HepG2 (cell line): ENCODE data around the gene FAM181A. TPM values are rescaled to one million over a fixed set of nuclear protein-coding genes. Genes with fewer than 3 reads are reported as not detected.
A peak's percentile ranks its signal among the peaks of the same experiment; 100 is the strongest.

Experiments used
- ATAC-seq: fragments of 200-7000 bp; cut with Tn5 transposase; 3 replicates; pipeline ENCODE4 v1.9.1; 2020; ENCODE audit warnings: mild to moderate bottlenecking, moderate library complexity
- BruUV-seq: library from RNA; stranded (reverse); fragments of 400-500 nt; replicated peaks from 2 replicates; lab custom pipeline; 2021; lab: Mats Ljungman, UMichigan
- CTCF ChIA-PET: fragments of 300-600 bp; formaldehyde crosslinking; extraction: SDS; loops from one replicate; lab custom pipeline; 2021; ENCODE audit warnings: low total read pairs, inconsistent platforms, low intra/inter-chr PET ratio; lab: Yijun Ruan, JAX
- POLR2A ChIA-PET: fragments of 350-600 bp; sonication (Branson Sonifier 250); formaldehyde crosslinking; loops from one replicate; lab custom pipeline; 2020; ENCODE audit warnings: antibody characterized with exemption, inconsistent platforms; lab: Yijun Ruan, JAX
- DNase-seq: peaks from one replicate; pipeline ENCODE4 v3.0.0-alpha.2; 2015; ENCODE audit warnings: low spot score
- FAIRE-seq: peaks from 3 replicates; lab custom pipeline; 2011; peaks lifted over from hg19 to GRCh38; lab: Jason Lieb, UNC
- H2AFZ ChIP-seq: one replicate; pipeline ENCODE4 v1.6.1; 2011; ENCODE audit warnings: low read length, inconsistent platforms
- H3K27ac ChIP-seq: fragments of 300-600 bp; 3 replicates; pipeline ENCODE4 v1.8.0; 2011; ENCODE audit warnings: mixed run types, mild to moderate bottlenecking, mixed read lengths, low read length, inconsistent platforms; ENCODE audit not compliant: insufficient read depth; ENCODE audit errors: extremely low read length
- H3K27me3 ChIP-seq, 2 experiments: fragments of 200-600 bp in 1 of 2; 2 replicates in 1 of 2; 3 replicates in 1 of 2; pipeline versions ENCODE4 v1.6.0 to v1.8.0; 2011; ENCODE audit warnings: low read length in 2 of 2, mild to moderate bottlenecking in 2 of 2, moderate library complexity in 2 of 2, inconsistent platforms in 1 of 2; ENCODE audit not compliant: insufficient read depth in 2 of 2, control insufficient read depth in 1 of 2
- H3K36me3 ChIP-seq, 2 experiments: fragments of 200-600 bp in 1 of 2; replicated peaks in 1 of 2; 2 replicates in 1 of 2; 3 replicates in 1 of 2; pipeline versions ENCODE4 v1.5.1 to v1.8.0; 2011; ENCODE audit warnings: low read length in 2 of 2, inconsistent platforms in 1 of 2; ENCODE audit not compliant: insufficient read depth in 2 of 2, control insufficient read depth in 1 of 2
- H3K4me1 ChIP-seq: 2 replicates; pipeline ENCODE4 v1.5.1; 2012; ENCODE audit warnings: low read length, inconsistent platforms; ENCODE audit not compliant: insufficient read depth
- H3K4me2 ChIP-seq: 2 replicates; pipeline ENCODE4 v1.6.0; 2011; ENCODE audit warnings: low read depth, low read length, inconsistent platforms
- H3K4me3 ChIP-seq, 3 experiments: fragments of 200-600 bp in 1 of 3; sonication (generic), shearing (Covaris generic) in 1 of 3; replicated peaks in 1 of 3; 2 replicates each; pipeline ENCODE4 v1.5.1; 2011 to 2016; ENCODE audit warnings: low read length in 3 of 3, inconsistent platforms in 2 of 3, low read depth in 2 of 3, mild to moderate bottlenecking in 2 of 3, control low read depth in 1 of 3, mixed read lengths in 1 of 3; ENCODE audit not compliant: insufficient read depth in 1 of 3
- H3K79me2 ChIP-seq: one replicate; pipeline ENCODE4 v1.6.1; 2011; ENCODE audit warnings: low read length, inconsistent platforms; ENCODE audit not compliant: insufficient read depth
- H3K9ac ChIP-seq: 2 replicates; pipeline ENCODE4 v1.6.0; 2011; ENCODE audit warnings: mild to moderate bottlenecking, low read depth, low read length, inconsistent platforms; ENCODE audit not compliant: insufficient read depth
- H3K9me3 ChIP-seq: 2 replicates; pipeline ENCODE4 v1.5.1; 2012; ENCODE audit warnings: mild to moderate bottlenecking, low read length
- H4K20me1 ChIP-seq: 2 replicates; pipeline ENCODE4 v1.6.0; 2011; ENCODE audit warnings: inconsistent platforms, mild to moderate bottlenecking, low read length, moderate library complexity; ENCODE audit not compliant: insufficient read depth
- CEBPB ChIP-seq: IDR thresholded peaks from 2 replicates; pipeline ENCODE4 v1.6.1; 2011; ENCODE audit warnings: low read depth, low read length, improper control_type of control experiment, borderline replicate concordance
- DMTF1 ChIP-seq: sonication (generic); formaldehyde crosslinking; IDR thresholded peaks from 2 replicates; pipeline ENCODE4 v1.4.0; 2020; ENCODE audit warnings: mild to moderate bottlenecking, missing genetic modification reagents
- E2F1 ChIP-seq: sonication (generic); formaldehyde crosslinking; IDR thresholded peaks from 2 replicates; pipeline ENCODE4 v1.5.0; 2020; ENCODE audit warnings: missing genetic modification reagents
- ETS1 ChIP-seq: sonication (generic); formaldehyde crosslinking; IDR thresholded peaks from 2 replicates; pipeline ENCODE4 v1.4.0; 2020; ENCODE audit warnings: missing genetic modification reagents
- ETV5 ChIP-seq: IDR thresholded peaks from 2 replicates; pipeline ENCODE4 v1.6.1; 2018; ENCODE audit warnings: missing biosample characterization, missing genetic modification reagents, inconsistent platforms, borderline replicate concordance
- GATAD2A ChIP-seq: IDR thresholded peaks from 2 replicates; pipeline ENCODE4 v1.6.1; 2016
- GFI1 ChIP-seq: sonication (generic); formaldehyde crosslinking; IDR thresholded peaks from 2 replicates; pipeline ENCODE4 v1.5.0; 2020; ENCODE audit warnings: missing genetic modification reagents, mild to moderate bottlenecking, borderline replicate concordance
- KDM5B ChIP-seq: sonication (generic); formaldehyde crosslinking; IDR thresholded peaks from 2 replicates; pipeline ENCODE4 v1.4.0; 2020; ENCODE audit warnings: missing genetic modification reagents, mild to moderate bottlenecking, borderline replicate concordance
- MAFK ChIP-seq, 2 experiments: IDR thresholded peaks in 1 of 2; conservative IDR thresholded peaks in 1 of 2; 2 replicates each; pipeline ENCODE4 v1.6.1; 2011; ENCODE audit warnings: improper control_type of control experiment in 2 of 2, low read length in 2 of 2
- MXD3 ChIP-seq: IDR thresholded peaks from 2 replicates; pipeline ENCODE4 v1.6.1; 2016; ENCODE audit warnings: mild to moderate bottlenecking, missing biosample characterization, missing genetic modification reagents
- NR2F2 ChIP-seq: IDR thresholded peaks from 2 replicates; pipeline ENCODE4 v1.6.1; 2012; ENCODE audit warnings: low read depth, inconsistent platforms, borderline replicate concordance
- PATZ1 ChIP-seq: sonication (generic); formaldehyde crosslinking; IDR thresholded peaks from 2 replicates; pipeline ENCODE4 v1.4.0; 2020; ENCODE audit warnings: missing genetic modification reagents
- PTBP1 ChIP-seq: fragments of 200-400 bp; formaldehyde crosslinking; IDR thresholded peaks from 2 replicates; pipeline ENCODE4 v1.6.1; 2018; ENCODE audit warnings: low read length, low read depth; ENCODE audit not compliant: poor library complexity, severe bottlenecking
- RARG ChIP-seq: sonication (generic); formaldehyde crosslinking; IDR thresholded peaks from 2 replicates; pipeline ENCODE4 v1.4.0; 2020; ENCODE audit warnings: low read depth, mild to moderate bottlenecking, missing genetic modification reagents
- REL ChIP-seq: sonication (generic); formaldehyde crosslinking; conservative IDR thresholded peaks from 2 replicates; pipeline ENCODE4 v1.8.0; 2022; ENCODE audit warnings: mild to moderate bottlenecking, missing genetic modification reagents, moderate library complexity
- ZMYM3 ChIP-seq: sonication (generic); formaldehyde crosslinking; IDR thresholded peaks from 2 replicates; pipeline ENCODE4 v1.5.1; 2020; ENCODE audit warnings: mild to moderate bottlenecking, missing genetic modification reagents
- ZNF446 ChIP-seq: sonication (generic); formaldehyde crosslinking; IDR thresholded peaks from 2 replicates; pipeline ENCODE4 v1.5.0; 2020; ENCODE audit warnings: mild to moderate bottlenecking, missing genetic modification reagents
- ZNF451 ChIP-seq: sonication (generic); formaldehyde crosslinking; IDR thresholded peaks from 2 replicates; pipeline ENCODE4 v1.5.0; 2020; ENCODE audit warnings: mild to moderate bottlenecking, missing genetic modification reagents
- WGBS: methylation state at CpG from one replicate; pipeline ENCODE4 v1.1.6; 2017; ENCODE audit warnings: low lambda C conversion rate; 5-methylcytosine and 5-hydroxymethylcytosine counted together
- in situ Hi-C: cut with HindIII; loops from 2 replicates; pipeline ENCODE4 v1.10.0; 2017; ENCODE audit warnings: low pct_unique_long_range_greater_than_20kb; ENCODE audit not compliant: extremely low pct_ligation_motif_present
- intact Hi-C: fragments of 100-400 bp; cut with micrococcal nuclease; formaldehyde crosslinking; loops from one replicate; pipeline ENCODE4 v1.10.0; 2022; ENCODE audit not compliant: unreplicated experiment
- polyA plus RNA-seq, 8 experiments: library from polyadenylated mRNA; depleted of rRNA in 3 of 8; stranded (reverse) in 7 of 8; unstranded in 1 of 8; fragments of >200 nt; fragmentation: Illumina TruSeq in 4 of 8; extraction: Trizol in 4 of 8; gene quantifications; 2 replicates each; pipeline versions ENCODE4 v1.2.1 to v1.2.3, GENCODE V29; 2011 to 2016; ENCODE audit warnings: low read depth in 4 of 8, missing spikeins in 1 of 8, mixed read lengths in 1 of 8; ENCODE audit not compliant: insufficient read depth in 1 of 8
- total RNA-seq, 5 experiments: library from RNA; depleted of rRNA; stranded (reverse); fragments of >200 nt; fragmentation: Illumina TruSeq; extraction: Trizol; gene quantifications; 2 replicates each; pipeline ENCODE4 v1.2.3, GENCODE V29; 2016; ENCODE audit warnings: low read depth in 1 of 5

Gene FAM181A
- total and polyA plus RNA-seq, 2 of the 13 experiments (the other 11 are each of a cell fraction or from before 2014, with no cell fraction given): 1.1 to 1.5 TPM

GRCh38 chr14:93946541-93947090 is 19.5 kb downstream of the FAM181A start:
- Histone ChIP-seq H3K36me3 (no peaks in the 10 kb centered on the region), H2AFZ (no peak overlapping the region), H3K79me2 (no peaks in the 10 kb centered on the region), H3K27ac (no peak overlapping the region), H3K4me3 (no peak overlapping the region), H3K4me2 (peak overlapping the region; percentile 15; the same call in 1 of the 2 replicates), H3K27me3 (no peaks in the 10 kb centered on the region; a peak in 2 of 5 replicates), H4K20me1 (no peaks in the 10 kb centered on the region), H3K9ac (no peak overlapping the region), H3K4me1 (peaks cover 49% of the 10 kb centered on the region), H3K9me3 (no peaks in the 10 kb centered on the region)
- intact Hi-C loops: loop anchor here (2.0 kb wide), 1 partner anchor 58 kb away; no protein-coding TSS in a partner anchor
- no peak for DNase-seq
- in situ Hi-C loops: no loop called here
- ChIA-PET POLR2A (interaction anchor here (0.8 to 3.0 kb wide), 3 partner anchors 9 to 19 kb away, joined by 4 to 30 read pairs (median 9); no protein-coding TSS in a partner anchor), CTCF (no interaction called here)
- no peak for FAIRE-seq
- peak; percentile 26; the same call in 2 of the 3 replicates for ATAC-seq
- BruUV-seq: no TSS peak
- 41% methylated on average over 4 of the region's 7 CpGs for WGBS
- TF ChIP-seq CEBPB: peak; percentile 7; the same call in 1 of the 2 replicates
- TF ChIP-seq ETS1: no peak
- no peak for TF ChIP-seq ETV5 (CRISPR knock-in tag)
- no peak for TF ChIP-seq REL (CRISPR knock-in tag)
- no peak for TF ChIP-seq KDM5B (CRISPR knock-in tag)
- no peak for TF ChIP-seq GATAD2A
- TF ChIP-seq ZMYM3 (CRISPR knock-in tag): peak; percentile 77
- TF ChIP-seq RARG (CRISPR knock-in tag): no peak
- no peak for TF ChIP-seq ZNF446 (CRISPR knock-in tag)
- peak; percentile 65 for TF ChIP-seq PATZ1
- no peak for TF ChIP-seq MXD3 (CRISPR knock-in tag)
- no peak for TF ChIP-seq GFI1 (CRISPR knock-in tag)
- no peak for TF ChIP-seq PTBP1
- TF ChIP-seq MAFK (conservative IDR thresholded peaks at IDR 0.05 in 1 of 2, IDR thresholded peaks at IDR 0.05 in 1 of 2; ENCODE audit: low read length in 2 of 2): no peak
- no peak for TF ChIP-seq DMTF1 (CRISPR knock-in tag)
- no peak for TF ChIP-seq E2F1 (CRISPR knock-in tag)
- TF ChIP-seq ZNF451 (CRISPR knock-in tag): no peak
- no peak for TF ChIP-seq NR2F2
